GM12872 (cell line): Measurements from ENCODE around the gene BAZ1A.

Experiments
- CTCF ChIP-seq: IDR thresholded peaks from 3 replicates; pipeline ENCODE4 v1.5.1; 2011; ENCODE audit warnings: low read depth, mild to moderate bottlenecking, low read length, moderate library complexity; ENCODE audit not compliant: insufficient read depth

The BAZ1A gene

GRCh38 chr14:34872822-34873588, 2.2 kb downstream of the BAZ1A start:
- TF ChIP-seq CTCF: no peak

GRCh38 chr14:34867199-34867598, 8.0 kb downstream of the BAZ1A start:
- no peak for TF ChIP-seq CTCF

- TF ChIP-seq CTCF: no peak
Observed at GRCh38 chr14:34865889-34866574, 9.1 kb downstream of the BAZ1A start.

GRCh38 chr14:34863844-34864243, 11.3 kb downstream of the BAZ1A start:
- TF ChIP-seq CTCF: no peak

- no peak for TF ChIP-seq CTCF
Observed at GRCh38 chr14:34858765-34859164, 16.4 kb downstream of the BAZ1A start.

- TF ChIP-seq CTCF: no peak
Observed at GRCh38 chr14:34857689-34858449, 17.3 kb downstream of the BAZ1A start.

- TF ChIP-seq CTCF: no peak
Observed at GRCh38 chr14:34853041-34853440, 22.1 kb downstream of the BAZ1A start.
